ENCODE data around the gene NEXMIF. TPM values are rescaled to one million over a fixed set of nuclear protein-coding genes. Genes with fewer than 3 reads are reported as not detected.
"Not testable (repeated sequence)": the region's sequence is repeated elsewhere in the genome, so short reads cannot be mapped to it uniquely, and the experiment has no call there.

The NEXMIF gene
- total RNA-seq, 3 donors from 2014 or later (not counting 1 experiment from before 2014, with no cell fraction given) = 0.02 to 0.08 (median 0.05) TPM

DNA sequence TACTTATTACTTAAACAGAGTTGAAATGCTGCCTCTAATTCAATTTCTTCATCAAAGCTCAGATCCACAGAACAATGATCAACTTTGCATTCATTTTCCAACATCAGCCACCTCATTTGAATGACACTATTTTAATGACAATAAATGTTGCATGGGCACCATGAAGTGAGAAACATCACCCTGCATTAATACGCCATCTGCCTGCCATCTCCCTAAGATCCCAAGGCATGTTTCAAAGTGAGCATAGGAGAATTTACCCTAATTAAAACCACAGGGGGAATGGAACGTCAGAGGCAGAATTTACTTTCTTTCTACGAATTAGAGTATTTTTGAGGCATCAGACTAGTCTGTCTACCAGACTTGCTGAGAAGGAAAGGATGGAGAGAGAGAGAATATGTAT lies 32.7 kb downstream of the NEXMIF start:
- Histone ChIP-seq H3K36me3 (ENCODE audit: control insufficient read depth, insufficient read depth, low read length) (no peaks in the 10 kb centered on the region), H3K27me3 (ENCODE audit: control insufficient read depth, insufficient read depth, low read length) (no peaks in the 10 kb centered on the region), H3K27ac (ENCODE audit: low read length) (no peak overlapping the region), H3K4me1 (ENCODE audit: control insufficient read depth, insufficient read depth, low read length) (no peaks in the 10 kb centered on the region), H3K9me3 (ENCODE audit: control insufficient read depth, insufficient read depth, low read length) (no peaks in the 10 kb centered on the region), H3K4me3 (ENCODE audit: low read length) (no peak overlapping the region)
- Mint-ChIP-seq H3K9me3 (no peaks in the 10 kb centered on the region), H3K36me3 (no peaks in the 10 kb centered on the region), H3K4me1 (no peaks in the 10 kb centered on the region), H3K4me3 (no peak overlapping the region), H3K27ac (no peak overlapping the region), H3K27me3 (ENCODE audit: low read depth in 2 of 2) (peaks cover 0 to 5% of the 10 kb centered on the region in 2 donors)
- no peak for DNase-seq
- intact Hi-C loops (cut with micrococcal nuclease) = no loop called here
- ATAC-seq = no peak
- 84% methylated on average over 3 of the region's 3 CpGs for WGBS (ENCODE audit: insufficient coverage)
- no peak for TF ChIP-seq CTCF (IDR thresholded peaks at IDR 0.05)

- Histone ChIP-seq H3K9me3 (ENCODE audit: control insufficient read depth, insufficient read depth, low read length) (no peaks in the 10 kb centered on the region), H3K4me1 (ENCODE audit: control insufficient read depth, insufficient read depth, low read length) (no peaks in the 10 kb centered on the region), H3K27me3 (ENCODE audit: control insufficient read depth, insufficient read depth, low read length) (no peaks in the 10 kb centered on the region), H3K4me3 (ENCODE audit: low read length) (no peak overlapping the region), H3K27ac (ENCODE audit: low read length) (no peak overlapping the region), H3K36me3 (ENCODE audit: control insufficient read depth, insufficient read depth, low read length) (no peaks in the 10 kb centered on the region)
- ATAC-seq (no peak), DNase-seq (no peak)
- no peaks in the 10 kb centered on the region for H3K4me1 Mint-ChIP-seq
- H3K9me3 Mint-ChIP-seq = no peaks in the 10 kb centered on the region
- H3K27me3 Mint-ChIP-seq (ENCODE audit: low read depth in 2 of 2) = peaks cover 0 to 5% of the 10 kb centered on the region in 2 donors
- H3K27ac Mint-ChIP-seq = no peak overlapping the region
- intact Hi-C loops (cut with micrococcal nuclease) = no loop called here
- WGBS (ENCODE audit: insufficient coverage) = 70% methylated on average over 2 of the region's 4 CpGs
- no peak overlapping the region for H3K4me3 Mint-ChIP-seq
- TF ChIP-seq CTCF (IDR thresholded peaks at IDR 0.05) = no peak
- no peaks in the 10 kb centered on the region for H3K36me3 Mint-ChIP-seq
Observed at GRCh38 chrX:74890676-74891430, 34.4 kb downstream of the NEXMIF start.

GRCh38 chrX:74882383-74882782 lies 42.9 kb downstream of the NEXMIF start:
- H3K9me3 Mint-ChIP-seq; H3K9me3 ChIP-seq (ENCODE audit: control insufficient read depth, insufficient read depth, low read length); H3K4me1 ChIP-seq (ENCODE audit: control insufficient read depth, insufficient read depth, low read length); H3K36me3 ChIP-seq (ENCODE audit: control insufficient read depth, insufficient read depth, low read length); H3K27me3 Mint-ChIP-seq (ENCODE audit: low read depth in 2 of 2); H3K27me3 ChIP-seq (ENCODE audit: control insufficient read depth, insufficient read depth, low read length); H3K36me3 Mint-ChIP-seq; H3K4me3 Mint-ChIP-seq; H3K27ac Mint-ChIP-seq; H3K27ac ChIP-seq (ENCODE audit: low read length); H3K4me3 ChIP-seq (ENCODE audit: low read length); DNase-seq; ATAC-seq; H3K4me1 Mint-ChIP-seq; intact Hi-C loops (cut with micrococcal nuclease): not testable (repeated sequence)
- 92% methylated on average over 3 of the region's 9 CpGs for WGBS (ENCODE audit: insufficient coverage)

GRCh38 chrX:74865725-74866124 lies 59.5 kb downstream of the NEXMIF start:
- Mint-ChIP-seq H3K27me3 (ENCODE audit: low read depth in 2 of 2) (no peaks in the 10 kb centered on the region), H3K9me3 (peaks cover 3 to 5% of the 10 kb centered on the region in 2 donors), H3K27ac (no peak overlapping the region), H3K4me3 (no peak overlapping the region), H3K4me1 (no peaks in the 10 kb centered on the region), H3K36me3 (peaks cover 8% of the 10 kb centered on the region)
- H3K27ac ChIP-seq (ENCODE audit: low read length) = no peak overlapping the region
- DNase-seq = no peak
- H3K27me3 ChIP-seq (ENCODE audit: control insufficient read depth, insufficient read depth, low read length) = no peaks in the 10 kb centered on the region
- H3K4me1 ChIP-seq (ENCODE audit: control insufficient read depth, insufficient read depth, low read length) = no peaks in the 10 kb centered on the region
- intact Hi-C loops (cut with micrococcal nuclease) = no loop called here
- no peaks in the 10 kb centered on the region for H3K36me3 ChIP-seq (ENCODE audit: control insufficient read depth, insufficient read depth, low read length)
- no peak overlapping the region for H3K4me3 ChIP-seq (ENCODE audit: low read length)
- TF ChIP-seq CTCF (IDR thresholded peaks at IDR 0.05) = no peak
- no peak for ATAC-seq
- peaks cover 4% of the 10 kb centered on the region for H3K9me3 ChIP-seq (ENCODE audit: control insufficient read depth, insufficient read depth, low read length)
- 95% methylated on average over 4 of the region's 4 CpGs for WGBS (ENCODE audit: insufficient coverage)

Measured in natural killer cell (primary cell).